Cortex of kidney (tissue), 1 donor: ENCODE results near the gene ATG9A.
"Not testable (repeated sequence)": the region's sequence is repeated elsewhere in the genome, so short reads cannot be mapped to it uniquely, and the experiment has no call there.

Experiments used
- DNase-seq: peaks from one replicate; lab custom pipeline; 2025; lab: John Stamatoyannopoulos, UW

The ATG9A gene

DNA sequence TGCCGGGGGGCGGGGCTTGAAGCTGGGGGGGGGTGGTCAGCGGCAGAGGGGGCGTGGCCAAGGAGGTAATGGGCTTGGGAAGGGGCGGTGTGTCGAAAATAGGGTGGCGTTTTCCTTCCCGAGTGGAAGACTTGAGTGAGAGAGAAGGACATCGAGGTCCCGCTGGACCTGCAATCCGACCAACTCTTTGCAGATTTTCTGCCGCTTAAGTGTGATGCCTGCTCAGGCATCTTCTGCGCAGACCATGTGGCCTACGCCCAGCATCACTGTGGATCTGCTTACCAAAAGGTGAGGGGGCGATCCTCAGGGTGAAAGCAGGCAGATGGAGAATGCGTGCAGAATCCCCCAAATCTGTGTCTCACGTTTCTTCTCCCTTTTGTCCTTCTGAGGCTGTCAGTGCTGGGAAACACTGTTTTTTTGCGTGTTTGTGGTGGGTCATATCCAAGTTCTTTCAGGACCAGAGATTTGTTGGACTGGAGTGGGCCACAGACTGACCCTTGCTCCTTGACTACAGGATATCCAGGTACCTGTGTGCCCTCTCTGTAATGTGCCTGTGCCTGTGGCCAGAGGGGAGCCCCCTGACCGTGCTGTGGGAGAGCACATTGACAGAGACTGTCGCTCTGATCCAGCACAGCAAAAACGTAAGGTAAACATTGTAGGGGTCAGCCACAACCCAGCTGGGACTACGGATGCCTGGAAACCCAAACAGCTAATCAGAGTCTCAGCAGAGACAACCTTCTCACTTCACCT is 22.1 kb downstream of the ATG9A start:
- DNase-seq: no peak

GRCh38 chr2:219206328-219207133 is 22.9 kb downstream of the ATG9A start, which contains the start of gene ZFAND2B:
Gene ZFAND2B (plus strand): TSS chr2:219206782. CDS start chr2:219206988, 206 bp downstream.
- peak; percentile 74 for DNase-seq

- DNase-seq: no peak
Observed at GRCh38 chr2:219205981-219206327, 23.5 kb downstream of the ATG9A start.

- no peak for DNase-seq
Observed at GRCh38 chr2:219205165-219205538, 24.3 kb downstream of the ATG9A start.

- no peak for DNase-seq
Observed at GRCh38 chr2:219204425-219205164, 24.8 kb downstream of the ATG9A start.

DNA sequence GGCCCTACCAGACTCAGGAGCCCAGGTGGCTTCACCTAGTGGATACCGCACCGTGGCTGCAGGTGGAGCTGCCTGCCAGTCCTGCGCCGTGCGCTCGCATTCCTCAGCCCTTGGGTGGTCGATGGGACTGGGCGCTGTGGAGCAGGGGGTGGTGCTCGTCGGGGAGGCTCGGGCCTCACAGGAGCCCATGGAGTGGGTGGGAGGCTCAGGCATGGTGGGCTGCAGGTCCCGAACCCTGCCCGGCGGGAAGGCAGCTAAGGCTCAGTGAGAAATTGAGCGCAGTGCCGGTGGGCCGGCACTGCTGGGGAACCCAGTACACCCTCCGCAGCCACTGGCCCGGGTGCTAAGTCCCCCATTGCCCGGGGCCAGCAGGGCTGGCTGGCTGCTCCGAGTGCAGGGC is 28.1 kb downstream of the ATG9A start:
- DNase-seq: not testable (repeated sequence)

GRCh38 chr2:219200502-219201326 is 28.7 kb downstream of the ATG9A start:
- not testable (repeated sequence) for DNase-seq

- DNase-seq: no peak
Observed at GRCh38 chr2:219199470-219200211, 29.8 kb downstream of the ATG9A start.

- DNase-seq: no peak
Observed at GRCh38 chr2:219198974-219199373, 30.5 kb downstream of the ATG9A start.

- no peak for DNase-seq
Observed at GRCh38 chr2:219197388-219197787, 32.0 kb downstream of the ATG9A start.

GRCh38 chr2:219186754-219187456 is 42.5 kb downstream of the ATG9A start:
- DNase-seq: no peak

- no peak for DNase-seq
Observed at GRCh38 chr2:219184121-219184520, 45.3 kb downstream of the ATG9A start.

DNA sequence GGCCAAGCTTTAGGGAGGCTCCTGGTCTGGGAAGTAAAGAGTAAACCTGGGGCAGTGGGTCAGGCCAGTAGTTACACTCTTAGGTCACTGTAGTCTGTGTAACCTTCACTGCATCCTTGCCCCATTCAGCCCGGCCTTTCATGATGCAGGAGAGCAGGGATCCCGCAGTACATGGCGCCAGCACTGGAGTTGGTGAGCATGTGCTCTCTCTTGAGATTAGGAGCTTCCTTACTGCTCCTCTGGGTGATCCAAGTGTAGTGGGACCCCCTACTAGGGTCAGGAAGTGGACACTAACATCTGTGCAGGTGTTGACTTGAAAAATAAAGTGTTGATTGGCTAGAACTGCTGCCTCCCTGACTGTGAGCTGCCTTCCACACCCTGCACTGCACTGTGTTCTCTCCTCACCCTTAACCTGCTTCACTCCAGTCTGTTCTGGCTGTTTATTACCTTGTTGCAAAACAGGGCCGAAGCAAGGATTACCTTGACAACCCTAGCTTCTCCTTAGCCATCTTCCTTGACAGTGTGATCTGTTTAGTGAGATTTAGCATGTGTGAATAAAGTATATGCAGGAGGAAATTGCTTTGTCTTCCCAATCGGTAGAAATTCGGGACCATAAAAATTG is 46.2 kb downstream of the ATG9A start:
- DNase-seq: no peak

GRCh38 chr2:219182331-219183150 is 46.9 kb downstream of the ATG9A start:
- DNase-seq: no peak

DNA sequence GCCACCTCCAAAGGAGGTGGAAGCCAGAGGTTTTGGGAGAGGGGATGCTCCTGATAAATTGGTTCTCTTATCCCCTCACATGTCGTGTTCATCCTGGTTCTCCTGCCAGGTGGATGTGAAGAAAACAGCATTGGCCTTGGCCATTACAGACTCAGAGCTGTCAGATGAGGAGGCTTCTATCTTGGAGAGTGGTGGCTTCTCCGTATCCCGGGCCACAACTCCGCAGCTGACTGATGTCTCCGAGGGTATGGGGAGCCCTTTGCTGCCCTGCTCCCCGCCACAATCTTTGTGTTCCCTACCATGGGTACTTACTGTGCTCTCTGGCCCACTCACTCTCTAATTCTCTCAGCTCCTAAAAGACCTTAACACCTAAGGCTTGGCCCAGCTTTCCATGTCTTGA is 47.9 kb downstream of the ATG9A start:
- DNase-seq: no peak

DNA sequence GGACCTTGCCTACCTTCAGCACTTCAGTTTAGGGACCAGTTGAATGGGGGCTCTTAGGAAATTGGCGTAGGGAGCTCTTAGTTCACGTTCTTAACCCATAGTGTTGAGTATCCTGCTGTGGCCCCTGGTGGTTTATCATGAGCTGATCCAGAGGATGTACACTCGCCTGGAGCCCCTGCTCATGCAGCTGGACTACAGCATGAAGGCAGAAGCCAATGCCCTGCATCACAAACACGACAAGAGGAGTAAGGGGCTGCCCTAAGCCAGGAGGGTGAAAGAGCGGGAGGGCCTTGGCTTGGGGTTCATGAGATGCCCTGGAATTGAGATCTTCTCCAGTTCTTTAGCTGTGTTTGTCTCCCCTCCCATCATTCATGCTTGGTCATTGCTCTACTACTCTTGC is 48.5 kb downstream of the ATG9A start:
- DNase-seq: no peak

DNA sequence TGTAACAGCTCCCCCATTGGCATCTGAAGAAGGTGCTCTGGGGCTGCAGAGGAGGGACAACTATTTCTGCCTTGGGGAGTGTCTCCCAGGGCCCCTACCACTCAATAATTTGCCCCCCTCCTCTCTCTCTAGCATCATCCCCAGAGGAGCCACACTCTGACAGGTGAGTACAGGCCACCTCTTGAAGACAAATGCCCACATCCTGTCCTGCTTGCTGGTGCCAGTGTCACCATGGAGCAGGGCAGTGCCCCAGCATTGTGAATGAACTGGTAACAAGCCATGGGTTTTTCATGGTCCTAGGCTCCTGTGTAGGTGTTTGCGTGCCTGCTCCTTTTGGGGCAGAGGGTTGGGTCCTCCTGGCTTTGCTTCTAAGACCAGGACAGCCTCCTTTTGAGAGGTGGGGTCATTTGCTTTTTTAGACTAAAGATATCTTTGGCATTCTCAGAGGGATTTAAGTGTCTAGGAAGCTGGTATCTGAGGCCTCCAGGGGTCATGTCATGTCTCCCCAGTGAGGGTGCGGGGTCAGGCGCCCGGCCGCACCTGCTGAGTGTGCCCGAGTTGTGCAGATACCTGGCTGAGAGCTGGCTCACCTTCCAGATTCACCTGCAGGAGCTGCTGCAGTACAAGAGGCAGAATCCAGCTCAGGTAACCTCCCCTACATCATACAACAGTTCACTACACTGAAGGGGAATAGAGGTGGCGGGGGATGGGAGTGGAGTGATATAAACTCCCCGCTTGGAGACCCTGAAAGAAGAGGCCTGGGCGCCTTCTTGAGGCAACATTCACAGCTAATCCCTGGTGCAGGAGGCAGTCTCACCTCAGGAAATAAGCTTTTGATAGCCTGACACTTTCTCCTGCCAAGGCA is 49.6 kb downstream of the ATG9A start:
- no peak for DNase-seq
